GM12878 (cell line): Measurements from ENCODE around the gene SPTAN1. TPM values are rescaled to one million over a fixed set of nuclear protein-coding genes. Genes with fewer than 3 reads are reported as not detected.

Experiments
- ATAC-seq: fragments of 200-7000 bp; cut with Tn5 transposase; 3 replicates; pipeline ENCODE4 v1.9.1; 2020; ENCODE audit warnings: mild to moderate bottlenecking, moderate library complexity
- BruUV-seq: library from RNA; stranded (reverse); fragments of 400-500 nt; replicated peaks from 2 replicates; lab custom pipeline; 2021; lab: Mats Ljungman, UMichigan
- CTCF ChIA-PET: fragments of 300-600 bp; sonication (Branson Sonifier 250); formaldehyde crosslinking; extraction: SDS; loops from one replicate; lab custom pipeline; 2021; ENCODE audit warnings: inconsistent platforms; lab: Yijun Ruan, JAX
- POLR2A ChIA-PET: fragments of 350-600 bp; formaldehyde crosslinking; extraction: SDS; loops from one replicate; lab custom pipeline; 2021; ENCODE audit warnings: inconsistent platforms; lab: Charles Lee
- RAD21 ChIA-PET: fragments of 300-600 bp; sonication (Branson Sonifier 250); formaldehyde crosslinking; loops from one replicate; lab custom pipeline; 2023; ENCODE audit warnings: antibody characterized with exemption; ENCODE audit not compliant: unreplicated experiment; lab: Charles Lee
- SMC1A ChIA-PET: fragments of 300-600 bp; sonication (Branson Sonifier 250); formaldehyde crosslinking; loops from one replicate; lab custom pipeline; 2023; ENCODE audit not compliant: unreplicated experiment, uncharacterized antibody; lab: Charles Lee
- DNase-seq: peaks from one replicate; pipeline ENCODE4 v3.0.0-alpha.2; 2011; ENCODE audit warnings: low read depth, low spot score
- FAIRE-seq: peaks from 3 replicates; lab custom pipeline; 2011; peaks lifted over from hg19 to GRCh38; lab: Jason Lieb, UNC
- H2AFZ ChIP-seq: 2 replicates; pipeline ENCODE4 v1.6.0; 2011; ENCODE audit warnings: low read depth, low read length, control low read depth; ENCODE audit not compliant: control insufficient read depth
- H3K27ac ChIP-seq: 2 replicates; pipeline ENCODE4 v1.5.1; 2011; ENCODE audit warnings: control low read depth; ENCODE audit not compliant: control insufficient read depth, insufficient read depth
- H3K27me3 ChIP-seq, 2 experiments: replicated peaks in 1 of 2; 2 replicates each; pipeline versions ENCODE4 v1.6.0 to v1.6.1; 2011; ENCODE audit warnings: low read length in 1 of 2; ENCODE audit not compliant: control insufficient read depth in 2 of 2, insufficient read depth in 2 of 2
- H3K36me3 ChIP-seq, 2 experiments: 2 replicates each; pipeline ENCODE4 v1.5.1; 2011; ENCODE audit warnings: low read length in 1 of 2; ENCODE audit not compliant: control insufficient read depth in 2 of 2, insufficient read depth in 2 of 2
- H3K4me1 ChIP-seq: 2 replicates; pipeline ENCODE4 v1.6.1; 2011; ENCODE audit warnings: mild to moderate bottlenecking, low read length, moderate library complexity, mixed read lengths; ENCODE audit not compliant: control insufficient read depth, insufficient read depth
- H3K4me2 ChIP-seq: 2 replicates; pipeline ENCODE4 v1.6.0; 2011; ENCODE audit warnings: control low read depth; ENCODE audit not compliant: control insufficient read depth, insufficient read depth
- H3K4me3 ChIP-seq: fragments of 200-600 bp; sonication (generic); 2 replicates; pipeline ENCODE4 v1.5.1; 2016
- H3K79me2 ChIP-seq: 2 replicates; pipeline ENCODE4 v1.6.0; 2011; ENCODE audit warnings: low read length; ENCODE audit not compliant: control insufficient read depth, insufficient read depth
- H3K9ac ChIP-seq: 2 replicates; pipeline ENCODE4 v1.8.0; 2011; ENCODE audit warnings: low read length, control low read depth, mixed read lengths; ENCODE audit not compliant: control insufficient read depth, insufficient read depth
- H3K9me3 ChIP-seq: replicated peaks from 3 replicates; pipeline ENCODE4 v1.5.1; 2011; ENCODE audit warnings: mild to moderate bottlenecking, low read length; ENCODE audit not compliant: control insufficient read depth, insufficient read depth
- H4K20me1 ChIP-seq: 2 replicates; pipeline ENCODE4 v1.6.0; 2011; ENCODE audit not compliant: control insufficient read depth, insufficient read depth
- CTCF ChIP-seq, 3 experiments: IDR thresholded peaks in 2 of 3; conservative IDR thresholded peaks in 1 of 3; 2 replicates each; pipeline ENCODE4 v1.5.1; 2011; ENCODE audit warnings: low read depth in 3 of 3, low read length in 3 of 3, mild to moderate bottlenecking in 3 of 3, control low read depth in 2 of 3, moderate library complexity in 2 of 3, inconsistent platforms in 1 of 3, mixed read lengths in 1 of 3; ENCODE audit not compliant: control insufficient read depth in 2 of 3, insufficient read depth in 1 of 3; ENCODE audit errors: extremely low read depth in 1 of 3
- EED ChIP-seq: sonication (generic); IDR thresholded peaks from 2 replicates; pipeline ENCODE4 v1.6.1; 2016; ENCODE audit warnings: antibody characterized with exemption, low read depth
- JUNB ChIP-seq: IDR thresholded peaks from 2 replicates; pipeline ENCODE4 v1.6.1; 2016; ENCODE audit warnings: antibody characterized with exemption, mild to moderate bottlenecking
- KLF5 ChIP-seq: fragments of 450-650 bp; IDR thresholded peaks from 2 replicates; pipeline ENCODE4 v1.6.1; 2014; ENCODE audit warnings: mild to moderate bottlenecking; ENCODE audit not compliant: partially characterized antibody
- NFYB ChIP-seq: IDR thresholded peaks from 2 replicates; pipeline ENCODE4 v1.6.1; 2011; ENCODE audit warnings: low read depth, mild to moderate bottlenecking, low read length, improper control_type of control experiment, moderate library complexity; ENCODE audit not compliant: insufficient read depth
- PML ChIP-seq: IDR thresholded peaks from 2 replicates; pipeline ENCODE4 v1.6.1; 2012; ENCODE audit warnings: low read length, inconsistent platforms
- SUPT20H ChIP-seq: IDR thresholded peaks from 2 replicates; pipeline ENCODE4 v1.6.1; 2011; ENCODE audit warnings: low read depth, mild to moderate bottlenecking, low read length, moderate library complexity, borderline replicate concordance; ENCODE audit not compliant: control insufficient read depth
- USF2 ChIP-seq: IDR thresholded peaks from 2 replicates; pipeline ENCODE4 v1.6.1; 2011; ENCODE audit warnings: low read depth, low read length, improper control_type of control experiment, borderline replicate concordance
- ZBTB33 ChIP-seq: fragments of 450-650 bp; IDR thresholded peaks from 2 replicates; pipeline ENCODE4 v1.6.1; 2017; ENCODE audit warnings: mild to moderate bottlenecking
- ZNF384 ChIP-seq: IDR thresholded peaks from 2 replicates; pipeline ENCODE4 v1.6.1; 2012; ENCODE audit warnings: low read depth, mild to moderate bottlenecking, low read length, improper control_type of control experiment, borderline replicate concordance
- ZNF687 ChIP-seq: fragments of 450-650 bp; IDR thresholded peaks from 2 replicates; pipeline ENCODE4 v1.6.1; 2017; ENCODE audit warnings: mild to moderate bottlenecking, moderate library complexity
- WGBS: methylation state at CpG from one replicate; pipeline ENCODE4 v1.1.6; 2016; ENCODE audit warnings: low lambda C conversion rate; ENCODE audit not compliant: insufficient replicate concordance, insufficient coverage; ENCODE audit errors: missing lambda C conversion rate; 5-methylcytosine and 5-hydroxymethylcytosine counted together
- in situ Hi-C: fragments of 300-500 bp; cut with MboI; formaldehyde crosslinking; loops from 9 replicates; pipeline ENCODE4 v1.14.3; 2018; ENCODE audit warnings: mixed read lengths
- intact Hi-C: fragments of 100-400 bp; cut with micrococcal nuclease; formaldehyde crosslinking; loops from one replicate; pipeline ENCODE4 v1.14.2; 2022; ENCODE audit not compliant: unreplicated experiment
- polyA plus RNA-seq, 11 experiments: library from polyadenylated mRNA; depleted of rRNA in 4 of 11; unstranded in 6 of 11; stranded (reverse) in 5 of 11; fragments of >200 nt; fragmentation: Nextera tagmentation in 4 of 11; fragmentation: Illumina TruSeq in 1 of 11; extraction: Ambion mirVana in 4 of 11; extraction: Trizol in 1 of 11; gene quantifications; 1 replicate in 1 of 11; 2 replicates in 10 of 11; pipeline versions ENCODE4 v1.2.1 to v1.2.3, GENCODE V29; 2011 to 2016; ENCODE audit warnings: inconsistent platforms in 2 of 11, missing spikeins in 2 of 11, low read depth in 1 of 11
- total RNA-seq, 4 experiments: library from RNA; depleted of rRNA in 3 of 4; stranded (reverse); fragments of >200 nt in 3 of 4; fragmentation: Illumina TruSeq in 1 of 4; extraction: Trizol in 1 of 4; gene quantifications; 2 replicates each; pipeline versions ENCODE4 v1.2.1 to v1.2.3, GENCODE V29; 2013 to 2021

SPTAN1 gene
- total and polyA plus RNA-seq, 10 of the 15 experiments (the other 5 are each of a cell fraction or from before 2014, with no cell fraction given) = 18.7 to 156 (median 73.6) TPM

GRCh38 chr9:128595471-128595870, 43.1 kb downstream of the SPTAN1 start (continued):
- TF ChIP-seq ZBTB33 (no peak), KLF5 (no peak)

GRCh38 chr9:128600099-128600498, 47.7 kb downstream of the SPTAN1 start:
- DNase-seq (no peak), FAIRE-seq (no peak), ATAC-seq (peak; percentile 61)
- WGBS = 12% methylated on average over 4 of the region's 4 CpGs
- in situ Hi-C loops = no loop called here
- BruUV-seq = no TSS peak
- Histone ChIP-seq H3K9me3 (no peaks in the 10 kb centered on the region), H4K20me1 (no peaks in the 10 kb centered on the region), H3K4me1 (no peaks in the 10 kb centered on the region), H3K4me2 (no peak overlapping the region), H3K4me3 (no peak overlapping the region), H3K79me2 (no peaks in the 10 kb centered on the region), H3K9ac (no peak overlapping the region), H3K27me3 (no peaks in the 10 kb centered on the region), H2AFZ (no peak overlapping the region), H3K27ac (no peak overlapping the region; the same call in 1 of the 2 replicates), H3K36me3 (peaks cover 6 to 27% of the 10 kb centered on the region in 2 experiments)
- CTCF ChIA-PET = interaction anchor here (1.8 kb wide), 1 partner anchor 161 kb away, joined by 4 read pairs; no protein-coding TSS in a partner anchor
- POLR2A ChIA-PET = interaction anchor here (0.5 to 2.4 kb wide), 3 partner anchors 49 to 95 kb away, joined by 3 to 6 read pairs (median 3); no protein-coding TSS in a partner anchor
- SMC1A ChIA-PET = no interaction called here
- intact Hi-C loops = no loop called here
- RAD21 ChIA-PET = no interaction called here
- TF ChIP-seq SUPT20H (no peak), ZNF384 (no peak), EED (no peak), PML (no peak), JUNB (peak; percentile 40; the same call in 1 of the 2 replicates), NFYB (no peak), ZNF687 (no peak), CTCF (IDR thresholded peaks at IDR 0.05 in 2 of 3, conservative IDR thresholded peaks at IDR 0.05 in 1 of 3; ENCODE audit: control insufficient read depth in 2 of 3, extremely low read depth in 1 of 3, insufficient read depth in 1 of 3, low read depth in 3 of 3, low read length in 3 of 3) (no peak), USF2 (no peak)
